WERI-Rb-1 (cell line): ENCODE results near the gene KIAA1328.

Experiments used
- DNase-seq: peaks from one replicate; pipeline ENCODE4 v3.0.0-alpha.2; 2020
- H3K27ac ChIP-seq: fragments of 250-450 bp; sonication (Bioruptor Pico); 2 replicates; pipeline ENCODE4 v1.5.1; 2020; ENCODE audit warnings: mild to moderate bottlenecking, moderate library complexity
- H3K27me3 ChIP-seq: fragments of 250-450 bp; sonication (Bioruptor Pico); 2 replicates; pipeline ENCODE4 v1.5.1; 2021; ENCODE audit warnings: mild to moderate bottlenecking, low read depth, moderate library complexity; ENCODE audit not compliant: insufficient read depth, severe bottlenecking
- H3K36me3 ChIP-seq: fragments of 250-450 bp; sonication (Bioruptor Pico); 2 replicates; pipeline ENCODE4 v1.5.1; 2020; ENCODE audit warnings: mild to moderate bottlenecking, moderate library complexity
- H3K4me3 ChIP-seq: 2 replicates; pipeline ENCODE4 v1.5.1; 2011; ENCODE audit warnings: low read depth, mild to moderate bottlenecking, control low read depth, low read length
- H3K9me3 ChIP-seq: fragments of 250-450 bp; sonication (Bioruptor Pico); 2 replicates; pipeline ENCODE4 v1.5.1; 2021; ENCODE audit warnings: mild to moderate bottlenecking, moderate library complexity; ENCODE audit not compliant: severe bottlenecking
- TF ChIP-seq, protein P1 (sequence below): IDR thresholded peaks from 2 replicates; pipeline ENCODE4 v1.5.1; 2011; ENCODE audit warnings: low read depth, mild to moderate bottlenecking, control low read depth, inconsistent platforms, low read length

KIAA1328 gene

DNA sequence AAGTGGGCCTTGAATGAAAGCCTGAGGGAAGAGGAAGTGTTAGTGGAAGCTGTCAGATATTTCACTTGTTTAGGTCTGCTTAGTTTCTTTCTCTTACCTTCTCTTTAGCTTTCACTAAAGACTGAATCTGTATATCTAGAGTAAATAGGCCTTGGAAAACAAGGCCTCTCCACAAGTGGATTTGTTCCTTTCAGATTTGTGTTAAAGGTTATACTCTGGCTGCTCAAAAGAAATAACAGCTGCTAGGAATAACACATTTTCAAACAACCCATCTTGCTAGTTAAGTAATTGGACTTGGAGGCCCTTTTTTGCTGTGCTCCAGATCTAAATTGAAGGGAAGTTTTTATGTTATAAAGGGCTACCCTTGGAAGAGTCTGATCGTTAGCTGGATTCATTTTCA is 236.3 kb downstream of the KIAA1328 start:
- Histone ChIP-seq H3K9me3 (no peaks in the 10 kb centered on the region), H3K4me3 (no peak overlapping the region), H3K27ac (no peak overlapping the region), H3K27me3 (no peaks in the 10 kb centered on the region), H3K36me3 (no peaks in the 10 kb centered on the region)
- DNase-seq, result no peak
- TF ChIP-seq, protein P1, sequence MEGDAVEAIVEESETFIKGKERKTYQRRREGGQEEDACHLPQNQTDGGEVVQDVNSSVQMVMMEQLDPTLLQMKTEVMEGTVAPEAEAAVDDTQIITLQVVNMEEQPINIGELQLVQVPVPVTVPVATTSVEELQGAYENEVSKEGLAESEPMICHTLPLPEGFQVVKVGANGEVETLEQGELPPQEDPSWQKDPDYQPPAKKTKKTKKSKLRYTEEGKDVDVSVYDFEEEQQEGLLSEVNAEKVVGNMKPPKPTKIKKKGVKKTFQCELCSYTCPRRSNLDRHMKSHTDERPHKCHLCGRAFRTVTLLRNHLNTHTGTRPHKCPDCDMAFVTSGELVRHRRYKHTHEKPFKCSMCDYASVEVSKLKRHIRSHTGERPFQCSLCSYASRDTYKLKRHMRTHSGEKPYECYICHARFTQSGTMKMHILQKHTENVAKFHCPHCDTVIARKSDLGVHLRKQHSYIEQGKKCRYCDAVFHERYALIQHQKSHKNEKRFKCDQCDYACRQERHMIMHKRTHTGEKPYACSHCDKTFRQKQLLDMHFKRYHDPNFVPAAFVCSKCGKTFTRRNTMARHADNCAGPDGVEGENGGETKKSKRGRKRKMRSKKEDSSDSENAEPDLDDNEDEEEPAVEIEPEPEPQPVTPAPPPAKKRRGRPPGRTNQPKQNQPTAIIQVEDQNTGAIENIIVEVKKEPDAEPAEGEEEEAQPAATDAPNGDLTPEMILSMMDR, result no peak

DNA sequence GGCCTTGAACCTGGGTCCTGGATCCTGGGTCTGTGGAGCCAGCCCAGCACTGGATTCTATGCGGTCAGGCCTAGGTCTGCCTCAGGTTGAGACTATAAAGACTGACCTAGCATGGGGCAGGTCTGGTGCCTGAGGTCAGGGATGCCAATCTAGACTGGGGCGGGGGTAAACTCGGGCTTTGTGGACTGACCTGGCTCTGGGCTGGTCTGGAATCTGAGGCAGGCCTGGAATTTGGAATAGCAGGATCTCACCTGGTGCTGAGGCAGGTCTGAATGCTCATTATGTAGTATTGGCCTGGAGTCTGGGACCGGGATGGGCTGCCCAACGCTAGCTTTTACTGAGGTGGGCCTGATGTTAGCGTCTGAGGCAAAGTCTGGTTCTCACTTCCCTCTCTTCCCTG is 256.0 kb downstream of the KIAA1328 start:
- Histone ChIP-seq H3K27ac (no peak overlapping the region), H3K9me3 (no peaks in the 10 kb centered on the region), H3K27me3 (no peaks in the 10 kb centered on the region), H3K36me3 (no peaks in the 10 kb centered on the region), H3K4me3 (no peak overlapping the region)
- no peak for DNase-seq
- TF ChIP-seq, protein P1, result no peak

DNA sequence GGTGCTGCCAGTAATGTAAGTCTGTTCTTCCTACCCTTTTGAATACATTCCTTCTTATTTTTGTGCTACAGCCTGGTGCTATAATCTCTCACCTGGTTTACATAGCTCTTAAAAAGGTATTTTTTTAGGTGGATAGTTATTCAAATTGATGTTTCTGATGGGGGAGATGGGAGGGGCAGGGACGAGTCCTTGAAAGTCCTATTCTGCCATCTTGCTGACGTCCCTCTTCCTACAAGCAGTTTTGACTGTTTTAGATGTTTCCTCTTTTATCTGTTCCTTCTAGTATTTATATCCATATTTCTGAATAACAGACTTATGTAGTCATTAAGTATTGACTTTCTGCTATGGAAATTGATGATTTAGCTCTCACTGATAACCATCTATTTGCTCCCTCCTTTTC is 256.4 kb downstream of the KIAA1328 start:
- TF ChIP-seq, protein P1, result no peak
- Histone ChIP-seq H3K27ac (no peak overlapping the region), H3K36me3 (no peaks in the 10 kb centered on the region), H3K4me3 (no peak overlapping the region), H3K27me3 (no peaks in the 10 kb centered on the region), H3K9me3 (no peaks in the 10 kb centered on the region)
- no peak for DNase-seq

DNA sequence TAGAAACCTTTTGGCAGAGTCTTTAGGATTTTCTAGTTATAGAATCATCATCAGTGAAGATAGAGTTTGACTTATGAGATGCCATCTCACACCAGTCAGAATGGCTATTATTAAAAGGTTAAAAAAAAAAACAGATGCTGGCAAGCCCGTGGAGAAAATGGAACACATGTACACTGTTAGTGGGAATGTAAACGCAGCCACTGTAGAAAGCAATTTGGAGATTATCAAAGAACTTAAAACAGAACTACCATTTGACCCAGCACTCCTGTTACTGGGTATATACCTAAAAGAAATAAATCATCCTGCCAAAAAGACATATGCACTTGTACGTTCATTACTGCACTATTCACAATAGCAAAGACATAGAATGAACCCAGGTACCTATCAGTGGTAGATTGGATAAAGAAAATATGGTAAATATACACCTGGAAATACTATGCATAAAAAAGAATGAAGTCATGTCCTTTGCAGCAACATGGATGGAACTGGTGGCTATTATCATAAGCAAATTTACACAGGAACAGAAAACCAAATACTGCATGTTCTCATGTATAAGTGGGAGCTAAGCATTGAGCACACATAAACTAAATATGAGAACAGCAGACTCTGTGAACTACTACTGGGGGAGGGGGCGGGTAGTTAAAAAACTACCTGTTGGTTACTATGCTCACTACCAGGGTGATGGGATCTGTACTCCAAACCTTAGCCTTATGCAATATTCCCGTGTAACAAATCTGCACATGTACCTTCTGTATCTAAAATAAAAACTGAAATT is 279.0 kb downstream of the KIAA1328 start:
- DNase-seq, result no peak
- TF ChIP-seq, protein P1, result no peak
- Histone ChIP-seq H3K36me3 (no peaks in the 10 kb centered on the region), H3K4me3 (no peak overlapping the region), H3K9me3 (no peaks in the 10 kb centered on the region), H3K27me3 (no peaks in the 10 kb centered on the region), H3K27ac (no peak overlapping the region)

DNA sequence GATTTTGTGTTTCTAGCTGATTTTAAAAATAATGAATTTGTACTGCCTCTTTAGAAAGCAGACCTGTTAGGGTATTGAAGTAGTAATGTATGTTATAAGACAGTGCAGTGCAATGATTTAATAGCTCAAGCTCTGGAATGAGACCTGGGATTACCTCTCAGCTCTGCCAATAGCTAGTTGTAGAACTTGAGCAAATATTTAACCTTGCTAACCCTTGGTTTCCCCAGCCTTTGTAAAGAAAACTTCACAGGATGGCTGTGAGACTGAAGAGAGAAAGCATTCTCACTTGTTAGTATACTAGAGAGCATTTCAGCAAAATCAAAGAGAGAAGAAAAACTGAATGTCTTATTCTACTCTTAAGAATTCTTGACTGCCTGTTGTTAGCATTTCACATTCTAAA is 293.9 kb downstream of the KIAA1328 start:
- Histone ChIP-seq H3K27me3 (no peaks in the 10 kb centered on the region), H3K27ac (no peak overlapping the region), H3K9me3 (no peaks in the 10 kb centered on the region), H3K36me3 (no peaks in the 10 kb centered on the region), H3K4me3 (no peak overlapping the region)
- TF ChIP-seq, protein P1, result no peak
- DNase-seq, result no peak

DNA sequence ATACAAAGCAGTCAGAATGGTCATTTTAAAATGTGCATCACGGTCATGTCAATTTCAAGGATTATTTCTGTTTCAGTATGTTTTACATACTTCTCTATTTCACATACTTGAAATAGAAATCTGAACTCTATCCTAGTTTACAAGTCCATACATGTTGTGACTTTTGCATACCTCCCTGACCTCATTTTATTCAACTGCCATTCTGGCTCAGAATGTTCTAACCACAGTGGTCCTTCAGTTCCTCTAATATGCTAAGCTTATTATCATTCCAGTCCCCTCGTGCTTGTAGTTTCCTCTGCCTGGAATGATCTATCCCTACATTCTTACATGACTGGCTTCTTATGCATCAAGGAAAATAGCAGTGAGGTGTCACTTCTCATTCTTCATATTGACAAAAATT is 295.6 kb downstream of the KIAA1328 start:
- no peaks in the 10 kb centered on the region for H3K36me3 ChIP-seq
- DNase-seq, result no peak
- TF ChIP-seq, protein P1, result no peak
- no peak overlapping the region for H3K27ac ChIP-seq
- no peaks in the 10 kb centered on the region for H3K9me3 ChIP-seq
- no peak overlapping the region for H3K4me3 ChIP-seq
- H3K27me3 ChIP-seq, result no peaks in the 10 kb centered on the region
